Measurements from ENCODE around the gene MTHFSD.
A peak's percentile ranks its signal among the peaks of the same experiment; 100 is the strongest.

MTHFSD gene

DNA sequence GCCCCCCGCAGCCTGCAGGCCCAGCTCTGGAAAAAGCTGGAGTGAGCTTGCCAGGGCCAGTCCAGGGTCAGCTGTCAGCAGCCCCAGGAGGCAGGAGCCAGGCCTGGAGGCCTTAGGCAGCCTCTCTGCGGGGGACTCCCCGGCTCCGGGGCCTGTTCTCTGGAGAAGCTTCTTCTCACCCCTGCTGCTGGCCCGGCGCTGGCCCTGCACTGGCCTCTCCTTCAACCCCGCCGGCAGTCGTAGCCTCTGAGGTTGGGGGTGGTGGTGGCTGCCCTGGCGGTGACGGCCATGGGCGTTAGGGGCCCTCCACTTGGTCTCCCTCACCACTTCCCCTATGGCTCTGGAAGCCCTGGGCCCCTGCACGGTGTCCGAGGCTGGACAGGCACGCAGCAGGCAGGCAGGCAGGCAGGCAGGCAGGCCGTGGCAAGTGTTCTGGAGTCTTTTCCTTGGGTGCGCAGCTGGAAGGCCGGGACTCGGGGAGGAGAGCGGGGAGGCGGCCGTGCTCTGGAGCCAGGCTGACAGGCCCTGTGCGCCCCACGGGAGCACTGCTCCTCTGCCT is 42.7 kb downstream of the MTHFSD start:
- Histone ChIP-seq H3K4me1 (ENCODE audit: control insufficient read depth, insufficient read depth, low read length) (peaks cover 12% of the 10 kb centered on the region), H3K9ac (ENCODE audit: low read depth, low read length) (no peak overlapping the region), H3K27me3 (ENCODE audit: control insufficient read depth, insufficient read depth, low read length) (peaks cover 95% of the 10 kb centered on the region)

DNA sequence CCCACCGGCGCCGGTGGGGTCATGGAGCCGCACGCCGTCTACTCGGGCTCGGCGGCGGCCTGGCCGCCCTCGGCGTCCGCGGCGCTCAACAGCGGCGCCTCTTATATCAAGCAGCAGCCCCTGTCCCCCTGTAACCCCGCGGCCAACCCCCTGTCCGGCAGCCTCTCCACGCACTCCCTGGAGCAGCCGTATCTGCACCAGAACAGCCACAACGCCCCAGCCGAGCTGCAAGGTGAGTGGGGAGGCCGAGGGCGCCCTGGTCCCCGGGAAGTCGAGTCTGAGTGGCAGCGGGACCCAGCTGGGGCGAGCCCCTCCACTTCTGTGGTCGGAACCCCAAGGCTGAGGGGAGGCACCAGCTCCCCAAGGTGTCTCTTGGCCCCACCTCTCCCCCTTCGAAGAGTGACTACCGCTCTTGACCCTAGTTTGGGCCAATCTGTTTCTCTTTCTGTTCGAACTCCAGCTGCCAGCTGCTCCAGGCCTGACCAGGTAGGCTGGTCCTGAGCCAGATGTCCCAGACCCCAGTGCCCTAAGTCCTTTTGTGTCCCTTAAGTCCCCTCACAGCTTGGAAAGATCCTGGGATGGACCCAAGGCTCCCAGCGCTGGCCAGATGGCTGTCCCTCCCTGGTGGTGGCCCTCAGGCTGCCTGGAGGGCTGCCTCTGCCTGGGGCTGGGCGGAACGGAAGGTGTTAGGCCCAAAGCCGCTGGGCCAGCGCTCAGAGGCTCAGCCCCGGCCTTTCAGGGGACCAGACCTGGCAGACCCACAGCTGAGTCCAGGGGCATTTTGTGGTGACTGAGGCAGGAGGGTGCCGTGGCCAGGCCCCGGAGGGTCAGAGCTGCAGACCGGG is 43.5 kb downstream of the MTHFSD start:
- no peak overlapping the region for H3K9ac ChIP-seq (ENCODE audit: low read depth, low read length)
- peaks cover 12% of the 10 kb centered on the region for H3K4me1 ChIP-seq (ENCODE audit: control insufficient read depth, insufficient read depth, low read length)
- H3K4me2 ChIP-seq (ENCODE audit: low read length), result no peak overlapping the region
- no peaks in the 10 kb centered on the region for H3K36me3 ChIP-seq (ENCODE audit: insufficient read depth, low read length)
- H3K9me3 ChIP-seq (replicated peaks; ENCODE audit: low read length), result no peaks in the 10 kb centered on the region
- H3K27me3 ChIP-seq (ENCODE audit: control insufficient read depth, insufficient read depth, low read length), result peaks cover 95% of the 10 kb centered on the region
- H3K4me3 ChIP-seq (ENCODE audit: low read length), result no peak overlapping the region

More for the DNA sequence above, 42.7 kb downstream of the MTHFSD start:
- no peak overlapping the region for H3K4me3 ChIP-seq (ENCODE audit: low read length)
- no peak overlapping the region for H3K4me2 ChIP-seq (ENCODE audit: low read length)
- no peaks in the 10 kb centered on the region for H3K9me3 ChIP-seq (replicated peaks; ENCODE audit: low read length)
- H3K36me3 ChIP-seq (ENCODE audit: insufficient read depth, low read length), result no peaks in the 10 kb centered on the region

DNA sequence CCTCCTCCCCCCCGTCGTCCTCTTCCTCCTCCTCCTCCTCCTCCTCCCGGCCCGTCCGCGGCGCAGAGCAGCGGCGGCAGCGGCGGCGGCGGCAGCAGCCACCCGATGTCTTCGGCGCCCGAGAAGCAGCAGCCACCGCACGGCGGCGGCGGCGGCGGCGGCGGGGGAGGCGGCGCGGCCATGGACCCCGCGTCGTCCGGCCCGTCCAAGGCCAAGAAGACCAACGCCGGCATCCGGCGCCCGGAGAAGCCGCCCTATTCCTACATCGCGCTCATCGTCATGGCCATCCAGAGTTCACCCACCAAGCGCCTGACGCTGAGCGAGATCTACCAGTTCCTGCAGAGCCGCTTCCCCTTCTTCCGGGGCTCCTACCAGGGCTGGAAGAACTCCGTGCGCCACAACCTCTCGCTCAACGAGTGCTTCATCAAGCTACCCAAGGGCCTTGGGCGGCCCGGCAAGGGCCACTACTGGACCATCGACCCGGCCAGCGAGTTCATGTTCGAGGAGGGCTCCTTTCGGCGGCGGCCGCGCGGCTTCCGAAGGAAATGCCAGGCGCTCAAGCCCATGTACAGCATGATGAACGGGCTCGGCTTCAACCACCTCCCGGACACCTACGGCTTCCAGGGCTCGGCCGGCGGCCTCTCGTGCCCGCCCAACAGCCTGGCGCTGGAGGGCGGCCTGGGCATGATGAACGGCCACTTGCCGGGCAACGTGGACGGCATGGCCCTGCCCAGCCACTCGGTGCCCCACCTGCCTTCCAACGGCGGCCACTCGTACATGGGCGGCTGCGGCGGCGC is 44.4 kb downstream of the MTHFSD start, which contains the start of gene FOXF1:
Gene FOXF1 (plus strand): TSS at position 63 of the 797 bp plus-strand sequence. CDS start 43 bp downstream, at position 106.
- Histone ChIP-seq H3K9ac (ENCODE audit: low read depth, low read length) (no peak within 1 kb of the TSS), H3K4me3 (ENCODE audit: low read length) (peak within 1 kb of the TSS; percentile 60), H3K4me2 (ENCODE audit: low read length) (peak within 1 kb of the TSS; percentile 78), H3K27me3 (ENCODE audit: control insufficient read depth, insufficient read depth, low read length) (peaks cover 95% of the 10 kb centered on the region), H3K9me3 (replicated peaks; ENCODE audit: low read length) (no peaks in the 10 kb centered on the region), H3K4me1 (ENCODE audit: control insufficient read depth, insufficient read depth, low read length) (peaks cover 12% of the 10 kb centered on the region), H3K36me3 (ENCODE audit: insufficient read depth, low read length) (no peaks in the 10 kb centered on the region)

DNA sequence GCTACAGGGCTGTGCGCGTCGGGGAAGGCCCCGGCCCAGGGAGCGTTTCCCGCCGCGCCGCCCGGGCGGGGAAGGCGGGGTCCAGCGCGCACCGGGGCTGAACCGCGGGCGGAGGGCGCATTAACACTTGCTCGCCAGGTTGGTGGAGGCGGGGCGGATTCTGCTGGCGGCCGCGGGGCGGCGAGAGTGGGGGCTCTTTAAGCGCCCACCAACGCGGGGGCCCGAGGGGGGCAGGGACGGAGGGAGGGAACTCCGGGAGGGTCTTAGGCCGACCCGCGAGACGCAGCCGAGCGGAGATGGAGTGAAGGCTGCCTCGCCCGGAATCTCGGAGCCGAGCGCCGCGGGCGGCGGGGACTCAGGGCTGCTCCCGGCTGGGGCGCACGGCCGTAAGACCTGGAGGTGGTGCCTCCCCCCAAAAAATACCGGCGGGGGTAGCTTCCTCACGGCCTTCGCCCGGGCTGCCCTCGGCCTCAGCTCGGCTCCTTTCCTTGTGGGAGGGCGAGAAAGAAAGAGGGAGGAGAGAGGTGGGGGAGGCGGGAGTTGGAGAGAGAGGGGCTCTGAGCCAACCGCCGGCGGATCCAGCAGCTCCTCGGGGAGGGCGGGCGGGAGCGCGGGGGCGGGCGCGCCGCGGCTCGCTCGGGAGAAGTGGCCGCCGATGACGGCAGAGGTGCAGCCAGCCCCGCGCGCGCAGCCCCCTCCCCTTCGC is 45.1 kb downstream of the MTHFSD start:
- peak overlapping the region; percentile 60 for H3K4me3 ChIP-seq (ENCODE audit: low read length)
- peak overlapping the region; percentile 78 for H3K4me2 ChIP-seq (ENCODE audit: low read length)
- H3K4me1 ChIP-seq (ENCODE audit: control insufficient read depth, insufficient read depth, low read length), result peaks cover 12% of the 10 kb centered on the region
- no peaks in the 10 kb centered on the region for H3K36me3 ChIP-seq (ENCODE audit: insufficient read depth, low read length)
- H3K9me3 ChIP-seq (replicated peaks; ENCODE audit: low read length), result no peaks in the 10 kb centered on the region
- H3K9ac ChIP-seq (ENCODE audit: low read depth, low read length), result no peak overlapping the region
- peaks cover 94% of the 10 kb centered on the region for H3K27me3 ChIP-seq (ENCODE audit: control insufficient read depth, insufficient read depth, low read length)

DNA sequence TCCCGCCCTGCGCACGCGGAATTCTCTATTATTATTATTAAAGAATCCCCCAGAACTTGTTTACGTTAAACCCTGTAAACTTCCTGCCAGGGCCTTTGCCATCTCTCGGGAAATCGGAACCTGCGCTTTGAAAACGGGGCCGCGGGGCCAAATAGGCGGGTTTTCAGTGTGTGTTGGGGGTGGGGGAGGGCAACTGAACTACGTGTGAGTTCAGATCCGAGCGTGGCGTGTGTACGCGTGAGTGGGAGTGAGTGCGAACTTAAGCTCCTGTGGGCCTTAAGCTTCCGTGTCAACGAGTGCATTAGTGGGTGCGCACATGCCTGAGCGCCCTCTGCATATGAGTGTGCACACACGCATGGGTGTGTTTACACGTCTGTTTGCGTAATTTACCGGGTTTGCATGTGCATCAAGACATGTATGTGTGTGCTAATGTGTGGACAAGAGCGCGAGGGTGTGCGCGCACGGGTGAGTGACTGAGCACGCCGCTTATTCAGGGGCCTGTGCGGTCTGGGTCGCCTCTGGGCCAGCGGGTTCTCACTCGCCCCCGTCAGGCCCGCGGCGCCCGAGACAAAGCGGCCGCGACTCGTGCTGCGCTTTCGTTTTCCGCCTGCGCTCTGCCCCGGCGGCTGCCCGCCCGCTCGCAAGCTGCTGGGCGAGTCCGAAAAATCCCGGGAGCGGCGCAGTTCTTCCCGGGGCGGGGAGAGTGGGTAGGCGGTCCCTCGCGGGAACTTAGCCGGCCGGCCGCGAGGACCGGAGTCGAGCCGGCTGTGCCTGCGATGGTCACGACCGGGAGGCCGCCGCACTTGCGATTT is 45.9 kb downstream of the MTHFSD start:
- Histone ChIP-seq H3K4me2 (ENCODE audit: low read length) (peak overlapping the region; percentile 78), H3K36me3 (ENCODE audit: insufficient read depth, low read length) (no peaks in the 10 kb centered on the region), H3K27me3 (ENCODE audit: control insufficient read depth, insufficient read depth, low read length) (peaks cover 94% of the 10 kb centered on the region), H3K4me1 (ENCODE audit: control insufficient read depth, insufficient read depth, low read length) (peaks cover 12% of the 10 kb centered on the region), H3K9me3 (replicated peaks; ENCODE audit: low read length) (no peaks in the 10 kb centered on the region), H3K4me3 (ENCODE audit: low read length) (peak overlapping the region; percentile 60), H3K9ac (ENCODE audit: low read depth, low read length) (no peak overlapping the region)

- Histone ChIP-seq H3K36me3 (ENCODE audit: insufficient read depth, low read length) (no peaks in the 10 kb centered on the region), H3K4me1 (ENCODE audit: control insufficient read depth, insufficient read depth, low read length) (peaks cover 12% of the 10 kb centered on the region), H3K9me3 (replicated peaks; ENCODE audit: low read length) (no peaks in the 10 kb centered on the region), H3K27me3 (ENCODE audit: control insufficient read depth, insufficient read depth, low read length) (peaks cover 94% of the 10 kb centered on the region), H3K4me3 (ENCODE audit: low read length) (no peak overlapping the region), H3K4me2 (ENCODE audit: low read length) (peak overlapping the region; percentile 5), H3K9ac (ENCODE audit: low read depth, low read length) (no peak overlapping the region)
Observed at GRCh38 chr16:86508028-86508946, 46.7 kb downstream of the MTHFSD start.

- Histone ChIP-seq H3K4me2 (ENCODE audit: low read length) (no peak overlapping the region), H3K27me3 (ENCODE audit: control insufficient read depth, insufficient read depth, low read length) (peaks cover 94% of the 10 kb centered on the region), H3K4me3 (ENCODE audit: low read length) (no peak overlapping the region), H3K4me1 (ENCODE audit: control insufficient read depth, insufficient read depth, low read length) (peaks cover 12% of the 10 kb centered on the region), H3K9me3 (replicated peaks; ENCODE audit: low read length) (no peaks in the 10 kb centered on the region), H3K9ac (ENCODE audit: low read depth, low read length) (no peak overlapping the region), H3K36me3 (ENCODE audit: insufficient read depth, low read length) (no peaks in the 10 kb centered on the region)
Observed at GRCh38 chr16:86507173-86508027, 47.6 kb downstream of the MTHFSD start.

- no peaks in the 10 kb centered on the region for H3K36me3 ChIP-seq (ENCODE audit: insufficient read depth, low read length)
- H3K27me3 ChIP-seq (ENCODE audit: control insufficient read depth, insufficient read depth, low read length), result peaks cover 95% of the 10 kb centered on the region
- H3K9ac ChIP-seq (ENCODE audit: low read depth, low read length), result no peak overlapping the region
- H3K4me3 ChIP-seq (ENCODE audit: low read length), result no peak overlapping the region
- H3K4me2 ChIP-seq (ENCODE audit: low read length), result no peak overlapping the region
- H3K4me1 ChIP-seq (ENCODE audit: control insufficient read depth, insufficient read depth, low read length), result peaks cover 12% of the 10 kb centered on the region
- H3K9me3 ChIP-seq (replicated peaks; ENCODE audit: low read length), result no peaks in the 10 kb centered on the region
Observed at GRCh38 chr16:86505899-86506864, 48.9 kb downstream of the MTHFSD start.
